GM23338 (cell line): ENCODE data around the gene ZFPL1. TPM values are rescaled to one million over a fixed set of nuclear protein-coding genes. Genes with fewer than 3 reads are reported as not detected.

Experiments used
- ATAC-seq: fragments of 200-7000 bp; cut with Tn5 transposase; 3 replicates; pipeline ENCODE4 v1.9.1; 2020
- DNase-seq: peaks from one replicate; pipeline ENCODE4 v3.0.0-alpha.2; 2015; ENCODE audit warnings: low spot score
- H2AFZ ChIP-seq: fragments of 200-600 bp; sonication (generic); 2 replicates; pipeline ENCODE4 v1.8.0; 2016; ENCODE audit warnings: antibody characterized with exemption, mild to moderate bottlenecking, moderate library complexity
- H3F3A ChIP-seq: fragments of 200-600 bp; sonication (generic); replicated peaks from 2 replicates; pipeline ENCODE4 v1.8.0; 2017; ENCODE audit warnings: antibody characterized with exemption, mixed run types, low read depth
- H3K27ac ChIP-seq: fragments of 200-600 bp; sonication (generic); 2 replicates; pipeline ENCODE4 v1.6.1; 2016; ENCODE audit warnings: low read depth
- H3K27me3 ChIP-seq: fragments of 200-600 bp; sonication (generic); 2 replicates; pipeline ENCODE4 v1.8.0; 2016; ENCODE audit warnings: mild to moderate bottlenecking, mixed run types, moderate library complexity; ENCODE audit not compliant: insufficient read depth
- H3K36me3 ChIP-seq: fragments of 200-600 bp; sonication (generic); 2 replicates; pipeline ENCODE4 v1.8.0; 2016; ENCODE audit warnings: mild to moderate bottlenecking; ENCODE audit not compliant: insufficient read depth
- H3K4me1 ChIP-seq: fragments of 200-600 bp; sonication (generic); 2 replicates; pipeline ENCODE4 v1.8.0; 2016; ENCODE audit warnings: mild to moderate bottlenecking, moderate library complexity; ENCODE audit not compliant: insufficient read depth
- H3K4me2 ChIP-seq: fragments of 200-600 bp; sonication (generic); 2 replicates; pipeline ENCODE4 v1.7.1; 2017; ENCODE audit warnings: mixed run types
- H3K4me3 ChIP-seq: fragments of 200-600 bp; sonication (generic); 2 replicates; pipeline ENCODE4 v1.6.1; 2016; ENCODE audit warnings: mixed run types
- H3K79me2 ChIP-seq: fragments of 200-600 bp; sonication (generic); replicated peaks from 2 replicates; pipeline ENCODE4 v1.8.0; 2017; ENCODE audit warnings: mild to moderate bottlenecking; ENCODE audit not compliant: insufficient read depth
- H3K9me2 ChIP-seq: fragments of 200-600 bp; sonication (generic); 2 replicates; pipeline ENCODE4 v1.8.0; 2017; ENCODE audit not compliant: insufficient read depth
- H4K20me1 ChIP-seq: fragments of 200-600 bp; sonication (generic); replicated peaks from 2 replicates; pipeline ENCODE4 v1.8.0; 2017; ENCODE audit warnings: mild to moderate bottlenecking; ENCODE audit not compliant: insufficient read depth
- H3K27ac Mint-ChIP-seq: 2 replicates; pipeline ENCODE4 v1.8.0; 2020; ENCODE audit warnings: inconsistent platforms, mild to moderate bottlenecking, moderate library complexity, mixed read lengths
- H3K27me3 Mint-ChIP-seq: 3 replicates; pipeline ENCODE4 v1.8.0; 2022; ENCODE audit warnings: low read depth, mild to moderate bottlenecking, moderate library complexity, mixed read lengths, inconsistent platforms; ENCODE audit not compliant: insufficient read depth, poor library complexity
- H3K36me3 Mint-ChIP-seq: 3 replicates; pipeline ENCODE4 v1.8.0; 2021; ENCODE audit warnings: low read depth, mild to moderate bottlenecking, inconsistent platforms, moderate library complexity, mixed read lengths
- H3K4me1 Mint-ChIP-seq: 3 replicates; pipeline ENCODE4 v1.8.0; 2020; ENCODE audit warnings: mild to moderate bottlenecking, inconsistent platforms, mixed read lengths
- H3K4me3 Mint-ChIP-seq: 3 replicates; pipeline ENCODE4 v1.8.0; 2021; ENCODE audit warnings: moderate library complexity, mild to moderate bottlenecking, inconsistent platforms, mixed read lengths
- H3K9me3 Mint-ChIP-seq: 3 replicates; pipeline ENCODE4 v1.8.0; 2020; ENCODE audit warnings: moderate library complexity, mild to moderate bottlenecking, inconsistent platforms, mixed read lengths
- CREB1 ChIP-seq: fragments of 250-450 bp; sonication (Bioruptor Pico); IDR thresholded peaks from 2 replicates; pipeline ENCODE4 v1.5.0; 2020; ENCODE audit warnings: low read depth, mild to moderate bottlenecking, moderate library complexity
- CTCF ChIP-seq, 2 experiments: fragments of 200-600 bp in 1 of 2; sonication (generic) in 1 of 2; conservative IDR thresholded peaks; 2 replicates each; pipeline versions ENCODE4 v1.5.1 to v1.6.1; 2016 to 2017; ENCODE audit warnings: antibody characterized with exemption in 2 of 2, low read depth in 2 of 2, mild to moderate bottlenecking in 2 of 2, moderate library complexity in 1 of 2
- ETS1 ChIP-seq: IDR thresholded peaks from 2 replicates; pipeline ENCODE4 v1.6.1; 2016; ENCODE audit warnings: antibody characterized with exemption
- EZH2 ChIP-seq: fragments of 200-600 bp; sonication (generic); IDR thresholded peaks from one replicate; pipeline ENCODE4 v1.8.0; 2017; ENCODE audit warnings: antibody characterized with exemption, mild to moderate bottlenecking, low read depth; ENCODE audit not compliant: unreplicated experiment
- EZH2phosphoT487 ChIP-seq: fragments of 200-600 bp; sonication (generic); IDR thresholded peaks from one replicate; pipeline ENCODE4 v1.8.1; 2018; ENCODE audit warnings: antibody characterized with exemption; ENCODE audit not compliant: unreplicated experiment
- JUNB ChIP-seq: IDR thresholded peaks from one replicate; pipeline ENCODE4 v1.6.1; 2016; ENCODE audit warnings: antibody characterized with exemption; ENCODE audit not compliant: unreplicated experiment
- NANOG ChIP-seq: IDR thresholded peaks from 2 replicates; pipeline ENCODE4 v1.6.1; 2016; ENCODE audit warnings: antibody characterized with exemption, borderline replicate concordance
- POLR2AphosphoS5 ChIP-seq: IDR thresholded peaks from 2 replicates; pipeline ENCODE4 v1.6.1; 2016; ENCODE audit warnings: antibody characterized with exemption, low read depth
- REST ChIP-seq: IDR thresholded peaks from one replicate; pipeline ENCODE4 v1.6.1; 2018; ENCODE audit warnings: antibody characterized with exemption; ENCODE audit not compliant: unreplicated experiment
- STAT1 ChIP-seq: IDR thresholded peaks from one replicate; pipeline ENCODE4 v1.6.1; 2016; ENCODE audit warnings: antibody characterized with exemption; ENCODE audit not compliant: unreplicated experiment
- ZNF114 ChIP-seq: fragments of 250-450 bp; sonication (Bioruptor Pico); IDR thresholded peaks from 2 replicates; pipeline ENCODE4 v1.5.0; 2020; ENCODE audit warnings: mild to moderate bottlenecking, moderate library complexity
- ZNF331 ChIP-seq: fragments of 250-450 bp; sonication (Bioruptor Pico); IDR thresholded peaks from 2 replicates; pipeline ENCODE4 v1.5.0; 2020; ENCODE audit warnings: low read depth, mild to moderate bottlenecking, moderate library complexity
- polyA plus RNA-seq: library from polyadenylated mRNA; unstranded; fragments of >200 nt; fragmentation: Nextera tagmentation; extraction: Ambion mirVana; gene quantifications from 2 replicates; pipeline ENCODE4 v1.2.1, GENCODE V29; 2016
- total RNA-seq: library from RNA; depleted of rRNA; stranded (reverse); fragments of >200 nt; shearing (Covaris generic); gene quantifications from 2 replicates; pipeline ENCODE4 v1.2.3, GENCODE V29; 2014

Gene ZFPL1
- total and polyA plus RNA-seq, 2 experiments from 2014 or later: 26.3 to 26.8 TPM

- TF ChIP-seq EZH2 (no peak), ZNF114 (CRISPR knock-in tag) (no peak), CTCF (conservative IDR thresholded peaks at IDR 0.05; ENCODE audit: low read depth in 2 of 2) (no peak), CREB1 (CRISPR knock-in tag) (no peak), JUNB (no peak), EZH2phosphoT487 (no peak), NANOG (no peak), POLR2AphosphoS5 (no peak), ZNF331 (CRISPR knock-in tag) (no peak), REST (no peak)
These were observed 14.8 kb upstream of the ZFPL1 start (continued) for GRCh38 chr11:65069217-65069616.

GRCh38 chr11:65071907-65072630 is 12.0 kb upstream of the ZFPL1 start:
- no peak overlapping the region for H3K4me3 ChIP-seq
- peaks cover 17% of the 10 kb centered on the region for H3K36me3 Mint-ChIP-seq
- peaks cover 5% of the 10 kb centered on the region for H3K4me1 ChIP-seq
- no peak overlapping the region for H3K27ac ChIP-seq
- peaks cover under 1% of the 10 kb centered on the region for H4K20me1 ChIP-seq
- no peaks in the 10 kb centered on the region for H3F3A ChIP-seq
- H3K27me3 Mint-ChIP-seq: peaks cover 15% of the 10 kb centered on the region
- H3K36me3 ChIP-seq: no peaks in the 10 kb centered on the region
- ATAC-seq (no peak), DNase-seq (no peak)
- H3K79me2 ChIP-seq: peaks cover 2% of the 10 kb centered on the region; the same call in 1 of the 2 replicates
- H3K27ac Mint-ChIP-seq: no peak overlapping the region
- H3K9me2 ChIP-seq: no peaks in the 10 kb centered on the region
- no peak overlapping the region for H2AFZ ChIP-seq
- H3K4me2 ChIP-seq: no peak overlapping the region
- H3K9me3 Mint-ChIP-seq: no peaks in the 10 kb centered on the region
- H3K4me1 Mint-ChIP-seq: peaks cover 15% of the 10 kb centered on the region
- H3K4me3 Mint-ChIP-seq: no peak overlapping the region
- no peaks in the 10 kb centered on the region for H3K27me3 ChIP-seq
- TF ChIP-seq JUNB: no peak
- TF ChIP-seq CREB1 (CRISPR knock-in tag): no peak
- no peak for TF ChIP-seq EZH2phosphoT487
- TF ChIP-seq EZH2: no peak
- no peak for TF ChIP-seq ETS1
- TF ChIP-seq CTCF (conservative IDR thresholded peaks at IDR 0.05; ENCODE audit: low read depth in 2 of 2): no peak
- no peak for TF ChIP-seq ZNF114 (CRISPR knock-in tag)
- no peak for TF ChIP-seq ZNF331 (CRISPR knock-in tag)
- no peak for TF ChIP-seq NANOG
- TF ChIP-seq REST: no peak
- TF ChIP-seq POLR2AphosphoS5: no peak
- no peak for TF ChIP-seq STAT1
